HG02885 (cell line): ENCODE data around the gene LACRT.
"Not testable (repeated sequence)": the region's sequence is repeated elsewhere in the genome, so short reads cannot be mapped to it uniquely, and the experiment has no call there.

Source experiments
- ATAC-seq: cut with Tn5 transposase; IDR thresholded peaks from one replicate; pipeline ENCODE4 v1.9.1; 2021; ENCODE audit warnings: mild to moderate bottlenecking; ENCODE audit not compliant: unreplicated experiment, poor library complexity

The LACRT gene

DNA sequence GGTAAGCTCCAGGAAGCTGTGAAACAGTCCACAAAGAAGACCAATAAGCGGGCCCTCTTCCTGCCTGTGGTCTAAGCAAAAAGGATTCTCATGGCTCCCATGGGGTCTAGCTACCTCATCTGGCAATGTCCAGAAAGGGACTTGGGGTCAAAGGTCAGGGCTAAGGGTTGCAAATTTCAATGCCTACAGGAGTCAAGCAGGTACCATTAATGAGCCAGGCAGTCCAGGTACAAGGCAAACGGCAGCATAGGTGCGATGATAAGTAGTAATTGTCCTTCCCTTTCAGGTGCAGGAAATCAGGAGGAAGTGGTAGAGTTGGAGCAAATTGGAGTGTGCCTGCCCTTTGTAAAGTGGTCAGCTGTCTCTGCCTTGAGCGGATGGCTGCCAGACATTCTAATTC lies 6.4 kb upstream of the LACRT start:
- ATAC-seq: no peak

DNA sequence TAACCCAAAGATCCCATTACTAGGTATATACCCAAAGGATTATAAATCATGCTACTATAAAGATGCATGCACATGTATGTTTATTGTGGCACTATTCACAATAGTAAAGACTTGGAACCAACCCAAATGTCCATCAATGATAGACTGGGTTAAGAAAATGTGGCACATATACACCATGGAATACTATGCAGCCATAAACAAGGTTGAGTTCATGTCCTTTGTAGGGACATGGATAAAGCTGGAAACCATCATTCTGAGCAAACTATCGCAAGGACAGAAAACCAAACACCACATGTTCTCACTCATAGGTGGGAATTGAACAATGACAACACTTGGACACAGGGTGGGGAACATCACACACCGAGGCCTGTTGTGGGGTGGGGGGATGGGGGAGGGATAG lies 4.4 kb upstream of the LACRT start:
- ATAC-seq: not testable (repeated sequence)

DNA sequence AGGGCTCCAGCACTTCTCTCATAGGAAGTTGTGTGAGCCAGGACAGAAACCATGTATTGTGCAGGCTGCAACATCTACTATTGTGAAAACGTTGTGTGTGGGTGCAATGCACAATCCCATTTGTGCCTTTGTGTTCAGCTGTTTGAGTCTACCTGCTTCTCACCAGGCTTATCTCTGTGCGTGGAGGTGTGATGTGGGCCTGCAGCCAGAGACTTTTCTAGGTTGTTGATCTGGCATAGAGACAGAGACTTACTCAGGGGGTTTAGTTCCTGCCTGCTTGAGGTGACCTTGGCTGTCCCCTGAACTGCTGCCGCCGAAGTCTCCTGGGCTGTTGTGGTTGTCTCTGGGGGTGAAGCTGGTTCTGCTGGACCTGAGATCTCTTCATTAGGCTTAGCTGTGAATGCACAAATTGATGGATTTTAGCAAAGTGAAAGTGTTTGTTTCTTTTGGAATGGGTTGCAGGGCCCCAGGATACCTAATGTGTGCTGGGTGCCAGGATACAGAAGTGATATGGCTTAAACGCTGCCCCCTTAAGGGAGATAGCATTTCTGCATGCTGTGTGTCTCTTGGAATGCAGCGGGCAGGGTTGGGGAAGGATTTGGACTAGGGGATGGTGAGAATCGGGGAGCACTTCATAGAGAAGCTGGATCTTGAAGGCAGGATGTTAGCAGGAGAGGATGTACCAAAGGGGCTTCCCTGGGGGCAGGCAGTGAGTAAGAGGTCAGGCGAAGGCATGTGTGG lies 2.5 kb downstream of the LACRT start:
- ATAC-seq: no peak

DNA sequence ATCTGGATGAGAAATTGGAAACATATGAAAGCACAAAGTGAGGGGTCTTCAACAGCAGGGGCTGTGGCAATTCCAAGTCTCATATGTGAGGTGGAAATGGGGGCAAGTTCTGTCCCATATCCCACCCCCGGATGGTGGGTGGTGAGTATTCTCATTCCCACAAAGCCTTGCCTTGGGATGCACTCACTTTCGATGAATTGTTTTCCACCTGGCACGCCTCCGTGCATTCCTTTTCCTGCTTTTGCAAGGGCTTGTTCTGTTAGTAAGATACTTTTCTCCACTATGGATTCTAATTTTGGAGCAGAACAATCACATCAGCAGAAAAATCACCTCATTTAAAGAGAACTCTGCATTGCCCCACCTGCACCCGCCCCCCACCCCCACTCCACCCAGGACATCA lies 3.1 kb downstream of the LACRT start:
- ATAC-seq: no peak

DNA sequence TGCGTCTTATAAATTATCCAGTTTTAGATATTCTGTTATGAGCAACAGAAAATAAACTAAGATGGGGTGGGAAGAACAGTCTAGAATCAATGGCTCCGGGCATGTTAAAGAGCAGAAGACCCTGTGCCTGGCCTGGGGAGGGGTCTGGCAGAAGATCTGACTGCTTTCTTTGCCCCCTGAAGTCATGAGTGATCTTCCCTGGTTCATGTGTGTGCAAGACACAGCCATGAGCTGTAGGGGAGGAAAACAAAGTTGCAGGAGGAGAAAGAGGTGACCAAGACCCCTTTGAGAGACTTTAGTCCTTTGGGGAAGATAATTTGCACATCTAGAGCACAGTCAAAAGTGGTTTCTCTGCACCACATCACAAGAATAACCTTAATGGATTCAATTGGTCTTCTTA lies 4.8 kb downstream of the LACRT start:
- ATAC-seq: no peak

DNA sequence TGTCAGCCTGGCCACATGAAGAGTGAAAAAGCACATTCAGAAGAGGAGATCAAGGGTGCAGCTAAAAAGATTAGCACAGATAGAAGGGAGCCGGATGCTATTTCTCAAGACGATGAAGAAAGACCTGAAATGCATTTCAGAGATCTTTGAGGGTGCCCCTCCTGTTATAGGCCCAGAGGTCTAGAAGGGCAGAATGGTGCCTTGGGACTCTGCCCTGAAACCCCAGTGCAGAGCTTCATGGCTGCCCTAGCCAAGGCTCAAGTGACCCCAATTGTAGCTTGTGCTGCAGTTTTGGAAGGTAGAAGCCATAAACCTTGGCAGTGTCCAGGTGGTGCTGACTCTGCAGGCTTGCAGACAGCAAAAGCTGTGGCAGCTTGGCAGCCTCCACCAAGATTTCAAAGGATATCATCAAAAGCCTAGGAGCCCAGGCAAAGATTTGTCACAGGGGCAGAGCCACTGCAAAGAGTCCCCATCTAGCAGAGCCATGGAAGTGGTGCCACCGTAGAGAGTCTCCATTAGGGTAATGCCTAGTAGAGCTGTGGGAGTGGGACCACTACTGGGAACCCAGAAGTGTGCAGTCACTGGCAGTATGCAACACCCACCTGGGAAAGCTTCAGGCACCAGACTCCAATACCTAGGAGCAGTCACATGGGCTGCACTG lies 6.4 kb downstream of the LACRT start:
- no peak for ATAC-seq

DNA sequence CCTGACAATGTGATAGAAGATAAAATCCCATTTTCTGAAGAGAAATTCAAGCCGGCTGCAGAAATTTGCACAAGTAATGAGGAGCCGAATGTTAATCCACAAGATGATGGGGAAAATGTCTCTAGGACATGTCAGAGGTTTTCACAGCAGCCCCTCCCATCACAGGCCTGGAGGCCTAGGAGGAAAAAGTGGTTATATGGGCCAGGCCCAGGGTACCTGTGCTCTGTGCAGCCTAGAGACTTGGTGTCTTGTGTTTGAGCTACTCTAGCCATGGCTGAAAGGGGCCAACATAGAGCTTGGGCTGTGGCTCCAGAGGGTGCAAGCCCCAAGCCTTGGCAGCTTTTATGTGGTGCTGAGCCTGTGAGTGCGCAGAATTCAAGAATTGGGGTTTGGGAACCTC lies 7.4 kb downstream of the LACRT start:
- no peak for ATAC-seq

DNA sequence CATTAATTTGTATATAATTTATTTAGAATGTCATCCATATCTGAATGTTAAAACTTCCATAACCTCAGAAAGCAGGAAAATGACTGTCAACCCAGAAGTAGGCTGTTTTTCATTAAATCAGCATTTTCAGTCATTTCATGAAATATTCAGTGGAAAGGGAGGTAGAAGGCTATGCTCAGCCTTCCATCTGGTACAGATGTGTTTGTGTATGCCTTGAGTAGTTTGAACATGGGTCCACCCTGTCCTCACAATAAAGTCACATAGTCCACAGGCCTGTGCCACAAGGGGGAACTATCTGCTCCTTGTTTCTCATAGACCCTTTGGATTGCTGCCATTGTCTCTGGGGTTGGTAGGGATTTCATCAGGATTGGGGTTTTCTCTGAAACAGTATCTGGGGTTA lies 9.1 kb downstream of the LACRT start:
- ATAC-seq: no peak

DNA sequence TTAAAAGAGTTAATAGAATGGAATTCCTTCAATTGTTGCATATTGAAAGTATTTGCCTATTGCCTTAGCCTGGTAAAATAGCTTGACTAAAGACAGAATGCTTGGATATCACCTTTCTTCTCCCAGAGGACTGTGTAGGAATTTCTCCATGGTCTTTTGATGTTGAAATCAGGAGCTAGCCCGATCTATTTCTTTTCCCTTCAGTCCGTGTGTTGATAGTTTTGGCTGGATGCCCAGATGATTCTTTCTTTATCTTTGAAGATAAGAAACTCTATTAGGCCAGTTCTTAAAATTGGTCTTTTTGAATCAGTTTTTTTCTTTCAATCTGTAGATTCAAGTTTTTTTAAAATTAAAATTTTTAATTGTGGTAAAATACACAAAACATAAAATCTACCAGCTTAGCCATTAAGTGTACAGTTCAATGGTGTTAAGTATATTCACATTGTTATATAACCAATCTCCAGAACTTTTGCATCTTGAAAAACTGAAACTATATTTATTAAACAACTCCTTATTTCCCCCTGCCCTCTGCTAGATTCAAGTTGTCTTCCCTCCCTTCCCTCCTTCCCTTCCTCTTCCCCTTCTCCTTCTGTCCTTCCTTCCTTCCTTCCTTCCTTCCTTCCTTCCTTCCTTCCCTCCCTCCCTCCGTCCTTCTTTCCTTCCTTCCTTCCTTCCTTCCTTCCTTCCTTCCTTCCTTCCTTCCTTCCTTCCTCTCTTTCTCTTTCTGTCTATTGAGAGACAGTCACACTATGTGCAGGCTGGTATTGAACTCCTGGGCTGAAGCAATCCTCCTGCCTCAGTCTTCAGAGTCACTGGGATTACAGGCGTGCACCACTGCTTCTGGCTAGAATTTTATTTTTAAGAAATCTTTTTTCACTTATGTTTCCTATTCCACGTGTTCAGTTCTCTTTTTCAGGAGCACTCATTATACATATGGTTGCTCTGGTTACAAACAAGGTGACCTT lies 10.1 kb downstream of the LACRT start:
- no peak for ATAC-seq

DNA sequence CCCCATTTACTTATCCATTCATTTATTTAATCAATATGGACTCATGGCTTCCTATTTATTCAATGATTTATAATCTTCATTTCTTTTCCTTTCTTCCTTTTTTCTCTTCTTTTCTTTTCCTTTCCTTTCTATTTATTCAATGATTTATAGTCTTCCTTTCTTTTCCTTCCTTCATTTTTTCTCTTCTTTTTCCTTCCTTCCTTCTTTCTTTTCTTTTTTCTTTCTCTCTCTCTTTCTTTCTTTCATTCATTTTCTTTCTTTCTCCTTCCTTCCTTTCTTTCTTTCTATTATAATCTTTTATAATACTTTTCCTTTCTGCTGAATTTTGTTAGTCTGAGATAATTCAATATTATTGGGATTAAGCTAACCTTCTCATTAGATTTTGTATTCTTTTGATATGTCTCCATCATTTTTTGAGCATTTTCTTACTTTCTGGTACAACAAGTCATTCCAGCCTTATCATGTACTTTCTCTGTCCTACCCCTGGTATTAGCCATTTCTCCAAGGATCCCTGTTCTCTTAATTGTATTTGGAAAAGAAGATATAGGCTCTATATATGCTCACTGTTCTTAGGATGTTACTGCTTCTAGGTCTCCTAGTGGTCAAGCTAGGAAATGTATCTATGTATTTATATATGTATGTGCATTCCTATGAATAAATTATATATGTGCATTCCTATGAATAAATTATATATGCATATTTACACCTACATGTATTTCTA lies 12.1 kb downstream of the LACRT start:
- no peak for ATAC-seq

DNA sequence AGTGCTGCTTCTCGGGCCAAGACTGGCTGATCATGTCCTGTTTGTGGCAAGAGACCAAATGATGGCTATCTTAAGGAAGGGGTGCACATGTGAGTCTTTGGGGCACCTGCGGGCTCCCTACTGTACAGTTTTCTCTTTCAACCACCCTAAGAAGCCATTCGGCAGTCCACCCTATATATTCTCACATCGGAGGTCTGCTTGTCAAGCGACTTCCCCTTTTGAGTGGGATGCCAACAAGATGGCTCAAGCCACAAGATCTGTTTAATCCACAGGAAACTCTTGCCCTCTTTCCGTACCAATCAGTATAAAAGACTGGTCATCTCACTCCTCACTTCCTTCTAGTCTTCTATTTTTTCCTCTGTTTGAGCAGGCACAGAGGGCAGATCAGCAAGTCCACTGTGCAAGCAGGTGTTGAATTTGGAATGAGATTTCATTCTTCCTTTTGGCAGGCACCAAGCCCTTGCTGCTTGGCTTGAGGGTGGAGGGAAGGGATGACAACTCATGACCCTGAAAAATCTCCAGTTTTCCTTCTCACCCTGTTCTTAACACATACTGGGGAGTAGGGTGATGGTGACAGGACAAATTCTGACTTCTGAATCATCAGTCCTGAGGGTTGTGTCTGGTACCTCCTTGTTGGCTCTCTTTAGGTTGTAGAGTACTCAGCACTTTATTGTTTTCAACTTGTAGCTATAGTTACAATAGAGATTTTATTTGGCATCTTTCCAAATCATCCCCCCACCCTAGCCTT lies 17.6 kb downstream of the LACRT start:
- no peak for ATAC-seq

DNA sequence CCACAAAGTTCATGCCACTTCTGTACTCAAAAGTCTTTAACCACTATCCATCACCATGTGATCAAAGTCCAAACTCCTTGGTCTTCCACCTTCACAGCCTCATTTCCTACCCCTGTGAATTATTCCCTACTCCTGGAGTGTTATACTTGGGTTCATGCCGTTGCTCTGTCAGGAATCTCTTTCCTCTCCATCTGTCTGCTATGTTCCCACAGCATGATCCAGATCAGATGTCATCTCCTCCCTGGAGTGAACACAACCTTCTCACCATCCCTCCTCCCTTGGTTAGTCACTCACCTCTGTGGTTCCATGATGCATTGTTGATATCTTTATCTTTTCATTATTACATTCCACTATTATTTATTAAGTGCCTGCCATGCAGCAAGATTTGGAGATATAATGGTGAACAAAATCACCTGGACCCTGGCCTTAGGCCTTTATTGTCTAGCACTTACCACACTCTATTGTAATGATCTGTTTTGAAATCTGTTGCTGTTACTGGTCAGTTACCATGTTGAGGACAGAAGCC lies 22.4 kb downstream of the LACRT start:
- no peak for ATAC-seq

DNA sequence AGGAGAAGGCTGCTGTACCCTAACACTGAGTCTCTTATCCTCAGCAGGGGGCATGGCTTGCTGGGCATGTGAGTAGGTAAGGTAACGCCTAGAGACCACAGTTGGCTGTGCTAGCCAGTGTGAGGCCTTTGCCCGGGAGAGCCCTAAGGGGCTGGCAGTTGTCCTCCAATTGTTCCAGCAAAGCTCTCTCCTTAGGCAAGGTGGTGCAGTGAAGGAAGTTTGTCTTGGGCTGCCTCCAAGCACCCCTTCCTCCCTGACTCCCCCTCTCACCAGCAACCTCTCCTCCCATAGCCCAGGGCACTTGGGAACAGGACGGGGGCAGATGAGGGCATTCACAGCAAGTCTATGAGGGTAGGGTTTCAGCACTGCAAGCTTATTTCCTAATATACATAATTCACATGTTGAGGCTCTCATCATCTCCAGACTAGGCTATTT lies 23.0 kb downstream of the LACRT start:
- ATAC-seq: no peak

DNA sequence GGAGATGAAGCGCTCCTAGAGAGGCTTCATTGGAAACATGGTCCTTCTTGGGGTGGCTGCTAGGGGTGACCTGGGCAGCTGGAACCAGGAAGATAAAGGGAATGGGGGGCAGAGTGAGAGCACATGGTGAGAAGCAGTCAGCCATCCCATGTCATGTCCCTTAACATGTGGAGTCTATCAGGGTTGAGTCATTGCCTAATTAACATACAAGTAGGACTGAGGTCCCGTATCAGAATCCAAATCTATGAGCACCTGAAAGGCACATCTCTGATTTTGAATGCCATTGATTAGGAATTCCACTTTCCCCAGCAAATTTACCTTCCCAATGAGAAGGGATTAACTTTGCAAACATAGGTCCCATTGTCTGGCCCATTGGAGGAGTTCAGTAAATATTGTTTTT lies 25.9 kb downstream of the LACRT start:
- ATAC-seq: no peak

DNA sequence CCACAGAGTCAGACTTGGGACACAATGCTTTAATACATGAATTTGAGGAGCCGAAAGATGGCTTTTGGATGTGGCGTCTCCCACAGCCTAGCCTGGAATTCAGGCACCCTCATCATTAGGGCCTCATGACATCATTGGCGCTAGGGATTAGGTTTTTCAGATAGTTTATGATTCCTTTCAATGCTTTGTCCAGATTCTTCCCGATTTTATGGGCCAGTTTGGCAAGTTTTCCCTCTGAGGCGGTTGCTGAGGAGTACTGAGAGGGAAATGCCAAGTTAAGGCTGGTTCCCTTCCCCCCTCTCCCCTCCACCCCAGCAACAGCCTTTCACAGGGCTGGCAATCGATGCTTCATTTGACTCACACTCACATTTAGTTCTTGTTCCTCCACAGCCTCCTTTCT lies 26.5 kb downstream of the LACRT start:
- no peak for ATAC-seq

DNA sequence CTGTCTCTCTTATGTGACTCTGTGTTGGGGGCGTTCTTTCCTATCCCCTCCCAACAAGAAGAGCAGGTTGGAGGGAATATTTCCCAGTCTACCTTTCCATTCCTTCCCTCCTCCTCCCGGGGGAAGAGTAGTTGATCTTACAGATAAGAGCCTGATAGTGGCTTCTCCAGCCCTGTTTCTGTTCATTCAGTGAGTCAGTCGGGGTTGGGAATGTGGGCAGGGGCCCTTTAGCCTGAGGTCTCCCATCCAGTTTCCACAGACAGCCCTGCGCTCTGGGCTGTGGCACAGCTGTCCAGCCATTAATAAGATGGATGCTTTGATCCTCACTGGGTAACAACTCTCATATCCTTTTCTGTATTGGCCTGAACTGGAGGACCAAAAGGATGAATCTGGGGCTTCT lies 28.1 kb downstream of the LACRT start:
- ATAC-seq: no peak

DNA sequence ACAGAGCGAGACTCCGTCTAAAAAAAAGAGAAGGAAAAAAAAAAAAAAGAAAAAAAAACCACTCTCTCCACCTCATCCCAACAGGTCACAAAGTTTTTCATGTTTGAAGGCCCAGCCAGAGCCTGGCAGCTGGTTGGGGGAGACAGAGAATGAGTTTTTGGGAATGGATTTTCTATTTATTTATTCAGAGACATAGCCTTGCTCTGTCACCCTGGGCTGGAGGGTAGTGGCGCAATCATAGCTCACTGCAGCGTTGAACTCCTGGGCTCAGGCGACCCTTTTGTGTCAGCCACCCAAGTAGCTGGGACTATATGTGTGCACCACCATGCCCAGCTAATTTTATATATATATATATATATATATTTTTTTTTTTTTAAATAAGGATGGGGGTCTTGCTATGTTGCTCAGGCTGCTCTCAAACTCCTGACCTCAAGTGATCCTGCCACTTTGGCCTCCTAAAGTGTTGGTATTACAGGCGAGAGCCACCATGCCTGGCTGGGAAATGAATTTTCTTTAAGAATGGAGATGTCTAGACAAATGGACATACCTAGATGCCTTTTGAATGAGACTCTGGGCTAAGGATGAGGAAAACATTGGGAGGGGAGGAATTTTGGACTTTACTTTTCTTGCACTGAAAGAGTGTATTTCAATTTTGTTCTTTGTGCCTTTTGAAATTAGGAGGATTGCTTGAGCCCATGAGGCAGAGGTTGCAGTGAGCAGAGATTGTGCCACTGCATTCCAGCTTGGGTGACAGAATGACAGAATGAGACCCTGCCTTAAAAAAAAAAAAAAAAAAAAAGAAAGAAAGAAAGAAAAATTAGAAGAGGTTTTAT lies 29.3 kb downstream of the LACRT start:
- ATAC-seq: no peak

DNA sequence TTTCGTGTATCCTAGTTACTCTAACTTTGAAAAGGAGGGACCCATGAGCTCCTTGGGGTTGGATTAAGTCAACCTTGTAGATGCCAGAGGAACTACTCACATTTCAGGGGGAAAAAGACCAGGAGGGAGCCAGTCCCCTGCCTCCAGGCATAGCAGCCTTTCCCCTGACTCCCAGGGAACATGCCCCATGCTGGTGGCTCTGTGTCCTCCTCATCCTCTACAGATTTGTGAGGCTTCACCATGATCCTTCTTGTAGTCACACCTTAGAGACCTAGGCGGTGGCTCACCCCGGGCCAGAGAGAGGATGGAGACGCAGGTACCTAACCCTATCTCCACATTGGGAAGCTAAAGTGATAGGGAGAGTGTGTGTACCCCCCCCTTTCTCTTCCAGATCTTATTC lies 30.3 kb downstream of the LACRT start:
- ATAC-seq: no peak

DNA sequence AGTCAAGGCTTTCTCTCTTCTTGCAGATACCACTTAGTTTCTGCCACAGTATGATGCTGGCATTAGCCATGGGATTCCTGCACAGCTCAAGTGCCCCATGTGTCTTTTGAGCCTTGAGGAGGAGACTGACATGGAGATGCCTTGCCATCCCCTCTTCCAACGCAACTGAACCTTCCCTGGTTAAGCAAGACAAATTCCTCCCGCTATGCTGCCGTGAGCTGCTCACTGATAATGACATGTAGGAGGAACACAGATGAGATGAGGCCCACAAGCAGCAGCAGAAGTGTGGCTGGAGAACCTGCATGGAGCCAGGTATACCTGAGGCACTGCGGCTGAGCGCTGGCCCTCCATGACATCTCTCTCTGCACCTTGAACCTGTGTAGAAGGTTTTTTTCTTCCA lies 30.8 kb downstream of the LACRT start:
- no peak for ATAC-seq
